ENCODE measurements around the gene SELENOV. TPM values are rescaled to one million over a fixed set of nuclear protein-coding genes. Genes with fewer than 3 reads are reported as not detected.

SELENOV gene
- total and polyA plus RNA-seq, 4 donors, result not detected

- DNase-seq (no peak), ATAC-seq (ENCODE audit: insufficient read depth, low FRiP score) (no peak)
- WGBS, 2 donors, result 3 to 4% methylated on average over 44 of the region's 44 CpGs
- peaks cover 0 to 8% (median 0%) of the 10 kb centered on the region in 5 donors for H3K4me1 ChIP-seq (ENCODE audit: control insufficient read depth in 5 of 5, insufficient read depth in 5 of 5, low read length in 5 of 5)
- H3K9me3 ChIP-seq (ENCODE audit: control insufficient read depth in 4 of 4, insufficient read depth in 3 of 4, low read length in 3 of 4), result no peaks in the 10 kb centered on the region
- no peak overlapping the region for H3K4me3 ChIP-seq
- H3K27me3 ChIP-seq (ENCODE audit: control insufficient read depth in 3 of 3, insufficient read depth in 3 of 3, low read length in 2 of 3), result peaks cover 0 to 38% (median 26%) of the 10 kb centered on the region in 3 donors
- TF ChIP-seq CTCF (IDR thresholded peaks at IDR 0.05; ENCODE audit: control extremely low read depth, extremely low read depth), result no peak
- H3K27ac ChIP-seq (ENCODE audit: low read depth in 1 of 2, low read length in 1 of 2), result no peak overlapping the region
- H3K36me3 ChIP-seq (ENCODE audit: control insufficient read depth in 4 of 4, insufficient read depth in 4 of 4, low read length in 4 of 4), result no peaks in the 10 kb centered on the region
- H3K9ac ChIP-seq (ENCODE audit: insufficient read depth in 1 of 2, low read length in 2 of 2), result no peak overlapping the region
These were observed 732 bp downstream of the SELENOV start for GRCh38 chr19:39515551-39516191.

- WGBS, 2 donors, result 43 to 45% methylated on average over 6 of the region's 6 CpGs
- ATAC-seq (ENCODE audit: insufficient read depth, low FRiP score) (no peak), DNase-seq (no peak)
- Histone ChIP-seq H3K4me3 (no peak overlapping the region), H3K27me3 (ENCODE audit: control insufficient read depth in 3 of 3, insufficient read depth in 3 of 3, low read length in 2 of 3) (peaks cover 0 to 38% (median 26%) of the 10 kb centered on the region in 3 donors), H3K9me3 (ENCODE audit: control insufficient read depth in 4 of 4, insufficient read depth in 3 of 4, low read length in 3 of 4) (no peaks in the 10 kb centered on the region), H3K36me3 (ENCODE audit: control insufficient read depth in 4 of 4, insufficient read depth in 4 of 4, low read length in 4 of 4) (no peaks in the 10 kb centered on the region), H3K27ac (ENCODE audit: low read depth in 1 of 2, low read length in 1 of 2) (no peak overlapping the region), H3K9ac (ENCODE audit: insufficient read depth in 1 of 2, low read length in 2 of 2) (no peak overlapping the region), H3K4me1 (ENCODE audit: control insufficient read depth in 5 of 5, insufficient read depth in 5 of 5, low read length in 5 of 5) (peaks cover 0 to 8% (median 0%) of the 10 kb centered on the region in 5 donors)
- no peak for TF ChIP-seq CTCF (IDR thresholded peaks at IDR 0.05; ENCODE audit: control extremely low read depth, extremely low read depth)
These were observed 1.3 kb downstream of the SELENOV start for GRCh38 chr19:39516270-39516669.

- peaks cover 0 to 38% (median 26%) of the 10 kb centered on the region in 3 donors for H3K27me3 ChIP-seq (ENCODE audit: control insufficient read depth in 3 of 3, insufficient read depth in 3 of 3, low read length in 2 of 3)
These were observed 2.5 kb downstream of the SELENOV start for GRCh38 chr19:39517432-39517831.

More at GRCh38 chr19:39517432-39517831, 2.5 kb downstream of the SELENOV start:
- no peak for TF ChIP-seq CTCF (IDR thresholded peaks at IDR 0.05; ENCODE audit: control extremely low read depth, extremely low read depth)
- Histone ChIP-seq H3K4me1 (ENCODE audit: control insufficient read depth in 5 of 5, insufficient read depth in 5 of 5, low read length in 5 of 5) (peaks cover 0 to 8% (median 0%) of the 10 kb centered on the region in 5 donors), H3K4me3 (no peak overlapping the region), H3K9ac (ENCODE audit: insufficient read depth in 1 of 2, low read length in 2 of 2) (no peak overlapping the region), H3K36me3 (ENCODE audit: control insufficient read depth in 4 of 4, insufficient read depth in 4 of 4, low read length in 4 of 4) (no peaks in the 10 kb centered on the region), H3K9me3 (ENCODE audit: control insufficient read depth in 4 of 4, insufficient read depth in 3 of 4, low read length in 3 of 4) (no peaks in the 10 kb centered on the region), H3K27ac (ENCODE audit: low read depth in 1 of 2, low read length in 1 of 2) (no peak overlapping the region)
- DNase-seq (no peak), ATAC-seq (ENCODE audit: insufficient read depth, low FRiP score) (no peak)
- 60 to 76% methylated on average over 3 of the region's 3 CpGs for WGBS, 2 donors
